ENCODE measurements around the gene EPHB1. TPM values are rescaled to one million over a fixed set of nuclear protein-coding genes. Genes with fewer than 3 reads are reported as not detected.

EPHB1 gene
- total RNA-seq, 1 experiment from 2014 or later = 7.0 TPM

- TF ChIP-seq NR1H2 (CRISPR knock-in tag; IDR thresholded peaks at IDR 0.05) (no peak), ZNF671 (CRISPR knock-in tag; IDR thresholded peaks at IDR 0.05) (no peak), ZNF423 (CRISPR knock-in tag; IDR thresholded peaks at IDR 0.05) (no peak), ZMAT4 (CRISPR knock-in tag; IDR thresholded peaks at IDR 0.05) (no peak), E2F5 (CRISPR knock-in tag; IDR thresholded peaks at IDR 0.05) (no peak), TP53 (CRISPR knock-in tag; IDR thresholded peaks at IDR 0.05) (no peak), RELA (CRISPR knock-in tag; IDR thresholded peaks at IDR 0.05; ENCODE audit: borderline replicate concordance) (no peak), ZNF263 (CRISPR knock-in tag; IDR thresholded peaks at IDR 0.05; ENCODE audit: low read depth) (no peak), AR (CRISPR knock-in tag; IDR thresholded peaks at IDR 0.05) (no peak), OVOL2 (CRISPR knock-in tag; IDR thresholded peaks at IDR 0.05; ENCODE audit: borderline replicate concordance) (no peak), FOXP4 (CRISPR knock-in tag; IDR thresholded peaks at IDR 0.05) (no peak), MXD4 (CRISPR knock-in tag; IDR thresholded peaks at IDR 0.05; ENCODE audit: borderline replicate concordance) (no peak), CBFB (CRISPR knock-in tag; IDR thresholded peaks at IDR 0.05; ENCODE audit: low read depth) (no peak)
- H3K4me1 Mint-ChIP-seq = peaks cover 9% of the 10 kb centered on the region
- H3K27ac Mint-ChIP-seq = no peak overlapping the region
- DNase-seq (ENCODE audit: low spot score) (no peak), ATAC-seq (no peak)
- peaks cover 23% of the 10 kb centered on the region for H3K9me3 Mint-ChIP-seq
- ChIA-PET CTCF (no interaction called here), POLR2A (interaction anchor here (0.6 kb wide), 1 partner anchor 1610 kb away, joined by 4 read pairs; no protein-coding TSS in a partner anchor)
- H3K4me3 Mint-ChIP-seq = no peak overlapping the region
- H3K36me3 Mint-ChIP-seq = peaks cover 7% of the 10 kb centered on the region
- no peaks in the 10 kb centered on the region; the same call in 1 of the 2 replicates for H3K27me3 Mint-ChIP-seq (ENCODE audit: low read depth)
Observed at GRCh38 chr3:135176881-135177280, 381.8 kb downstream of the EPHB1 start.

- H3K36me3 Mint-ChIP-seq = peaks cover 10% of the 10 kb centered on the region
- no peak for ATAC-seq
- H3K4me1 Mint-ChIP-seq = no peaks in the 10 kb centered on the region
- ChIA-PET CTCF (no interaction called here), POLR2A (no interaction called here)
- no peaks in the 10 kb centered on the region; the same call in 1 of the 2 replicates for H3K27me3 Mint-ChIP-seq (ENCODE audit: low read depth)
- peaks cover 33% of the 10 kb centered on the region for H3K9me3 Mint-ChIP-seq
- no peak for DNase-seq (ENCODE audit: low spot score)
- no peak overlapping the region for H3K27ac Mint-ChIP-seq
- no peak overlapping the region for H3K4me3 Mint-ChIP-seq
- TF ChIP-seq CREM (CRISPR knock-in tag; IDR thresholded peaks at IDR 0.05) = no peak
- TF ChIP-seq SP1 (CRISPR knock-in tag; conservative IDR thresholded peaks at IDR 0.05) = no peak
- TF ChIP-seq CBFB (CRISPR knock-in tag; IDR thresholded peaks at IDR 0.05; ENCODE audit: low read depth) = no peak
- no peak for TF ChIP-seq TEAD4 (CRISPR knock-in tag; IDR thresholded peaks at IDR 0.05)
- TF ChIP-seq KAT7 (CRISPR knock-in tag; IDR thresholded peaks at IDR 0.05; ENCODE audit: borderline replicate concordance) = no peak
- TF ChIP-seq ZNF532 (CRISPR knock-in tag; IDR thresholded peaks at IDR 0.05; ENCODE audit: borderline replicate concordance) = no peak
- no peak for TF ChIP-seq NFE2L1 (CRISPR knock-in tag; IDR thresholded peaks at IDR 0.05)
- no peak for TF ChIP-seq AR (CRISPR knock-in tag; IDR thresholded peaks at IDR 0.05)
- no peak for TF ChIP-seq OVOL2 (CRISPR knock-in tag; IDR thresholded peaks at IDR 0.05; ENCODE audit: borderline replicate concordance)
Observed at GRCh38 chr3:135178566-135178965, 383.5 kb downstream of the EPHB1 start.
